ENCODE data around the gene VPS51.

DNA sequence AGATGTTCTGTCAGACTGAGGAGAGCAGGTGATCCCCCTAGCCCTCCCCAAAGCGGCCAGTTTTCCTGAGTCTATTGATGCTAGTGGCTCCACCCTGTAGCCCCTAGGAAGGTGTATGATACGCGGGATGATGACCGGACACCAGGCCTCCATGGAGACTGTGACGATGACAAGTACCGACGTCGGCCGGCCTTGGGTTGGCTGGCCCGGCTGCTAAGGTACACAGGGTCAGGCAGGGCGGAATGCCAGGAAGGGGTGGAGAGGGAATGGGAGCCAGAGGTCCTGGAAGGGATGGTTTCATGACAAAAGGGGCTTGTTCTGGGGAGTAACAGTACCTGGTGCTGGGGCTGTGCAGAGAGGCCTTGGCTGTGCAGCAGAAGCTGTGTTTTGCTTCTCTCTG lies 8.8 kb upstream of the VPS51 start:
- TF ChIP-seq, protein P1, sequence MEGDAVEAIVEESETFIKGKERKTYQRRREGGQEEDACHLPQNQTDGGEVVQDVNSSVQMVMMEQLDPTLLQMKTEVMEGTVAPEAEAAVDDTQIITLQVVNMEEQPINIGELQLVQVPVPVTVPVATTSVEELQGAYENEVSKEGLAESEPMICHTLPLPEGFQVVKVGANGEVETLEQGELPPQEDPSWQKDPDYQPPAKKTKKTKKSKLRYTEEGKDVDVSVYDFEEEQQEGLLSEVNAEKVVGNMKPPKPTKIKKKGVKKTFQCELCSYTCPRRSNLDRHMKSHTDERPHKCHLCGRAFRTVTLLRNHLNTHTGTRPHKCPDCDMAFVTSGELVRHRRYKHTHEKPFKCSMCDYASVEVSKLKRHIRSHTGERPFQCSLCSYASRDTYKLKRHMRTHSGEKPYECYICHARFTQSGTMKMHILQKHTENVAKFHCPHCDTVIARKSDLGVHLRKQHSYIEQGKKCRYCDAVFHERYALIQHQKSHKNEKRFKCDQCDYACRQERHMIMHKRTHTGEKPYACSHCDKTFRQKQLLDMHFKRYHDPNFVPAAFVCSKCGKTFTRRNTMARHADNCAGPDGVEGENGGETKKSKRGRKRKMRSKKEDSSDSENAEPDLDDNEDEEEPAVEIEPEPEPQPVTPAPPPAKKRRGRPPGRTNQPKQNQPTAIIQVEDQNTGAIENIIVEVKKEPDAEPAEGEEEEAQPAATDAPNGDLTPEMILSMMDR (IDR thresholded peaks at IDR 0.05; ENCODE audit: low read depth, low read length), result no peak
- TF ChIP-seq EZH2phosphoT487 (IDR thresholded peaks at IDR 0.05; ENCODE audit: low read depth), result no peak

Data from OCI-LY3 (cell line).